Uterus (tissue), 2 donors: Measurements from ENCODE around the gene TOGARAM2.

Source experiments
- CTCF ChIP-seq, 4 experiments: fragments of 200-600 bp in 2 of 4; fragments of 450-650 bp in 2 of 4; sonication (generic) in 2 of 4; IDR thresholded peaks; one replicate each; pipeline ENCODE4 v1.5.1; 2016 to 2019; ENCODE audit warnings: antibody characterized with exemption in 4 of 4, mild to moderate bottlenecking in 2 of 4, moderate library complexity in 1 of 4
- POLR2A ChIP-seq, 2 donors: fragments of 450-650 bp; IDR thresholded peaks; one replicate each; pipeline ENCODE4 v1.6.1; 2016; ENCODE audit warnings: antibody characterized with exemption in 2 of 2, mild to moderate bottlenecking in 1 of 2, moderate library complexity in 1 of 2

GRCh38 chr2:29066997-29067605 is 86.0 kb downstream of the TOGARAM2 start:
- TF ChIP-seq CTCF (IDR thresholded peaks at IDR 0.05) (no peak), POLR2A (IDR thresholded peaks at IDR 0.05) (no peak)
